GM21526 (cell line): Measurements from ENCODE around the gene PCDHA1.
"Not testable (repeated sequence)": the region's sequence is repeated elsewhere in the genome, so short reads cannot be mapped to it uniquely, and the experiment has no call there.

ENCODE experiments used
- ATAC-seq: cut with Tn5 transposase; IDR thresholded peaks from one replicate; pipeline ENCODE4 v1.9.1; 2021; ENCODE audit warnings: moderate library complexity; ENCODE audit not compliant: unreplicated experiment, low FRiP score

Gene PCDHA1

DNA sequence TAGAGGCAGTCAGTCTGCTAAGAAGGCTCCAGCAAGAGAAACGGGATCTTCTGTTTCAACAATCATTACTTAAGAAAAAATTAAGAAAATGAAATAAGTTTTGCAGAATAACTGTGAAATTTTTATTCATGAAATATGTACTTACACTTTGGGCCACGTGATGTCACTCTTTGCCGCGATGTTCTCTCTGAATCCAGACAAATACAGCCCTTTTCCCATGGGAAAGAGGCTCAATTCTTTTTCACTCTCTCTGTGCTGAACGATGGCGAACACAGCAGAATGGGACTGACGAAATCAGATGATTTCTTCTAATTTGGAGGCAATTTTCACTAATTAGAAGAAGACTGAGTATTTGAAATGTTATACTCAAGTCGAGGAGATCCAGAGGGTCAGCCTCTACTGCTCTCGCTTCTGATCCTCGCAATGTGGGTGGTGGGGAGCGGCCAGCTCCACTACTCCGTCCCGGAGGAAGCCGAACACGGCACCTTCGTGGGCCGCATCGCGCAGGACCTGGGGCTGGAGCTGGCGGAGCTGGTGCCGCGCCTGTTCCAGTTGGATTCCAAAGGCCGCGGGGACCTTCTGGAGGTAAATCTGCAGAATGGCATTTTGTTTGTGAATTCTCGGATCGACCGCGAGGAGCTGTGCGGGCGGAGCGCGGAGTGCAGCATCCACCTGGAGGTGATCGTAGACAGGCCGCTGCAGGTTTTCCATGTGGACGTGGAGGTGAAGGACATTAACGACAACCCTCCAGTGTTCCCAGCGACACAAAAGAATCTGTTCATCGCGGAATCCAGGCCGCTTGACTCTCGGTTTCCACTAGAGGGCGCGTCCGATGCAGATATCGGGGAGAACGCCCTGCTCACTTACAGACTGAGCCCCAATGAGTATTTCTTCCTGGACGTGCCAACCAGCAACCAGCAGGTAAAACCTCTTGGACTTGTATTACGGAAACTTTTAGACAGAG is 62.5 kb downstream of the PCDHA1 start, which contains the start of gene PCDHA9:
TSS of gene PCDHA9 (plus strand) at position 244 of the 964 bp plus-strand sequence. CDS start at position 358, 114 bp downstream.
- not testable (repeated sequence) for ATAC-seq

- ATAC-seq, result not testable (repeated sequence)
Measured at GRCh38 chr5:140849831-140850634, 64.1 kb downstream of the PCDHA1 start.

- ATAC-seq, result no peak
Measured at GRCh38 chr5:140855772-140856674, 70.1 kb downstream of the PCDHA1 start, which contains the start of gene PCDHA10. Gene PCDHA10 (plus strand): TSS chr5:140855897. CDS start chr5:140856049, 152 bp downstream.

GRCh38 chr5:140857177-140857986 is 71.4 kb downstream of the PCDHA1 start:
- ATAC-seq, result no peak

- no peak for ATAC-seq
Measured at GRCh38 chr5:140857987-140858240, 72.0 kb downstream of the PCDHA1 start.

DNA sequence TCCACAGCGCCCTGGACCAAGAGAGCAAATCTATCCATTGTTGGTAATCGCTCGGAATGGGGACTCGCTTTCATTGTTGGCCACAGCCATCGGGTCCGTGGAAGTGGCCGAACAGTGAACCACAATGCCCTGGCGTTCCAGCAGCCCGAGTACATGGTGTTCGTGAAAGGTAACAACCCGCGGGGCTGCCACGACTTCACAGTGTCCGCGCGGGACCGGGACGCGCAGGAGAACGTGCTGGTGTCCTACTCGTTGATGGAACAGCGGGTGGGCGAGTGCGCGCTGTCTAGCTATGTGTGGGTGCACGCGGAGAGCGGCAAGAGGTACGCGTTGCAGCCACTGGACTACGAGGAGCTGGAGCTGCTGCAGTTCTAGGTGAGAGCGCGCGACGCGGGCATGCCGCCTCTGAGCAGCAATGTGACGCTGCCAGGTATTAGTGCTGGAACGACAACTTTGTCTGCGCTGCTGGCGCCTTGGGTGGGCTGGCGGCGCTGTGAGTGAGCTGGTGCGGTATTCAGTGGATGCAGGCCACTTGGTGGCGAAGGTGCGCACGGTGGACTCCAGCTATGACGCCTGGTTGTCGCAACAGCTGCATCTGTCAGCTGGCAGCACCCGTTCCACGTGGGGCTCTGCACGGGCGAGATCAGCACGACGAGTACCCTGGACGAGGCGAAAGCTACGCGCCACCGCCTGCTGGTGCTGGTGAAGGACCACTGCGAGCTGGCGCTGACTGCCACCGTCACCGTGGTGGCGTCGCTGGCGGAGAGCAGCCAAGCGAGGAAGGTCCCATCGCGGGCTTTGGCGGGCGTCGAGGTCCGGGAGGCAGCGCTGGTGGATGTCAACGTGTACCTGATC is 76.7 kb downstream of the PCDHA1 start:
- ATAC-seq, result no peak

GRCh38 chr5:140868721-140869554 is 83.0 kb downstream of the PCDHA1 start, which contains the start of gene PCDHA11:
Gene PCDHA11 (plus strand): TSS chr5:140868957. CDS start chr5:140869104, 147 bp downstream.
- no peak for ATAC-seq

GRCh38 chr5:140869555-140869886 is 83.6 kb downstream of the PCDHA1 start:
- no peak for ATAC-seq

DNA sequence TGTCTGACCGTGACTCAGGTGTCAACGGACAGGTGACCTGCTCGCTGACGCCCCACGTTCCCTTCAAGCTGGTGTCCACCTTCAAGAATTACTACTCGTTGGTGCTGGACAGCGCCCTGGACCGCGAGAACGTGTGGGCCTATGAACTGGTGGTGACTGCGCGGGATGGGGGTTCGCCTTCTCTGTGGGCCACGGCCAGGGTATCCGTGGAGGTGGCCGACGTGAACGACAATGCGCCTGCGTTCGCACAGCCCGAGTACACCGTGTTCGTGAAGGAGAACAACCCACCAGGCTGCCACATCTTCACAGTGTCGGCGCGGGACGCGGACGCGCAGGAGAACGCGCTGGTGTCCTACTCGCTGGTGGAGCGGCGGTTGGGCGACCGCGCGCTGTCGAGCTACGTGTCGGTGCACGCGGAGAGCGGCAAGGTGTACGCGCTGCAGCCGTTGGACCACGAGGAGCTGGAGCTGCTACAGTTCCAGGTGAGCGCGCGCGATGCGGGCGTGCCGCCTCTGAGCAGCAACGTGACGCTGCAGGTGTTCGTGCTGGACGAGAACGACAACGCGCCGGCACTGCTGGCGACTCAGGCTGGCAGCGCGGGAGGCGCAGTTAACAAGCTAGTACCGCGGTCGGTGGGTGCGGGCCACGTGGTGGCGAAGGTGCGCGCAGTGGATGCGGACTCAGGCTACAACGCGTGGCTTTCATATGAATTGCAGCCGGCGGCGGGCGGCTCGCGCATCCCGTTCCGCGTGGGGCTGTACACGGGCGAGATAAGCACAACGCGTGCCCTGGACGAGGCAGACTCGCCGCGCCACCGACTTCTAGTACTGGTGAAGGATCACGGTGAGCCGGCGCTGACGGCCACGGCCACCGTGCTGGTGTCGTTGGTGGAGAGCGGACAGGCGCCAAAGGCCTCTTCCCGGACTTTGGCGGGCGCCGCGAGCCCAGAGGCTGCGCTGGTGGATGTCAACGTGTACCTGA is 84.6 kb downstream of the PCDHA1 start:
- no peak for ATAC-seq

DNA sequence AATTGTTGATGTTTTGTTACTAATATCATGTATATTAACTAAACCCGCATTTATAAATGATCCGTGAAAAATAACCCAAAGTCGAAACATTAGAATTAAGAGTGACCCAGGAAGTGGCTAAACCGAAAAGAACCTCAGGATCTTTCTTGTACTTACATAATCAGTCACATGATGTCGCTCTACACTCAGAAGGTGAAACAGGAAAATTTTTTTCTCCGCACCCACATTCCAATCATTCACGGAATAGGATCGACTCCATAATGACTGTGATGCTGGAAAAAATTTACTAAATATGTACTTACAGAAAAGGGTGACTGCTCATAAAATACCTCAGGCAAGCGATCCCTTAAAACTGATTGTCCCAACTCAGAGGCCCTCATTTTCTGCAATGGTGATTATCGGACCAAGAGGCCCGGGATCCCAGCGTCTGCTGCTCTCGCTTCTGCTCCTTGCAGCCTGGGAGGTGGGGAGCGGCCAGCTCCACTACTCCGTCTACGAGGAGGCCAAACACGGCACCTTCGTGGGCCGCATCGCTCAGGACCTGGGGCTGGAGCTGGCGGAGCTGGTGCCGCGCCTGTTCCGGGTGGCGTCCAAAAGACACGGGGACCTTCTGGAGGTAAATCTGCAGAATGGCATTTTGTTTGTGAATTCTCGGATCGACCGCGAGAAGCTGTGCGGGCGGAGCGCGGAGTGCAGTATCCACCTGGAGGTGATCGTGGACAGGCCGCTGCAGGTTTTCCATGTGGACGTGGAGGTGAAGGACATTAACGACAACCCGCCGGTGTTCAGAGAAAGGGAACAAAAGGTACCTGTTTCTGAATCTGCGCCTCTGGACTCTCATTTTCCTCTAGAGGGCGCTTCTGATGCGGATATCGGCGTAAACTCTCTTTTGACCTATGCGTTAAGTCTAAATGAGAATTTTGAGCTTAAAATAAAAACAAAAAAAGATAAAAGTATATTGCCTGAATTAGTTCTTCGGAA is 89.4 kb downstream of the PCDHA1 start, which contains the start of gene PCDHA12:
TSS of gene PCDHA12 (plus strand) at position 224 of the 981 bp plus-strand sequence. CDS start at position 389, 165 bp downstream.
- ATAC-seq, result no peak

DNA sequence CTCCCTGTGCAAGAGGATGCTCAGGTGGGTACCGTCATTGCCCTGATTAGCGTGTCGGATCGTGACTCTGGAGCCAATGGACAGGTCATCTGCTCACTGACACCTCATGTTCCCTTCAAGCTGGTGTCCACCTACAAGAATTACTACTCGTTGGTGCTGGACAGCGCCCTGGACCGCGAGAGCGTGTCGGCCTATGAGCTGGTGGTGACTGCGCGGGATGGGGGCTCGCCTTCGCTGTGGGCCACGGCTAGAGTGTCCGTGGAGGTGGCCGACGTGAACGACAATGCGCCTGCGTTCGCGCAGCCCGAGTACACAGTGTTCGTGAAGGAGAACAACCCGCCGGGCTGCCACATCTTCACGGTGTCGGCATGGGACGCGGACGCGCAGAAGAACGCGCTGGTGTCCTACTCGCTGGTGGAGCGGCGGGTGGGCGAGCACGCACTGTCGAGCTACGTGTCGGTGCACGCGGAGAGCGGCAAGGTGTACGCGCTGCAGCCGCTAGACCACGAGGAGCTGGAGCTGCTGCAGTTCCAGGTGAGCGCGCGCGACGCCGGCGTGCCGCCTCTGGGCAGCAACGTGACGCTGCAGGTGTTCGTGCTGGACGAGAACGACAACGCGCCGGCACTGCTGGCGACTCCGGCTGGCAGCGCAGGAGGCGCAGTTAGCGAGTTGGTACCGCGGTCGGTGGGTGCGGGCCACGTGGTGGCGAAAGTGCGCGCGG is 90.8 kb downstream of the PCDHA1 start:
- not testable (repeated sequence) for ATAC-seq

GRCh38 chr5:140877262-140877581 is 91.3 kb downstream of the PCDHA1 start:
- no peak for ATAC-seq

- ATAC-seq, result no peak
Measured at GRCh38 chr5:140881889-140882590, 96.1 kb downstream of the PCDHA1 start, which contains the start of gene PCDHA13. Gene PCDHA13 (plus strand): TSS chr5:140882124. CDS start chr5:140882269, 145 bp downstream.

DNA sequence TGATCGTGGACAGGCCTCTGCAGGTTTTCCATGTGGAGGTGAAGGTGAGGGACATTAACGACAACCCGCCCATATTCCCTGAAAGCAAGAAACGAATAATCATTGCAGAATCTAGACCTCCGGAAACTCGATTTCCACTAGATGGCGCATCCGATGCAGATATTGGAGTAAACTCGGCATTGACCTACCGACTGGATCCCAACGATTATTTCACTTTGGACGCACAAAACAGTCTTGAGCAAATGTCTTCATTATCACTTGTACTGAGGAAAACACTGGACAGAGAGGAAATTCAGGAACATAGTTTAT is 96.6 kb downstream of the PCDHA1 start:
- no peak for ATAC-seq
